Testis (tissue), 2 donors: Measurements from ENCODE around the gene SLC25A45.

ENCODE experiments used
- POLR2A ChIP-seq: fragments of 450-650 bp; IDR thresholded peaks from one replicate; pipeline ENCODE4 v1.6.1; 2017; ENCODE audit warnings: antibody characterized with exemption, mild to moderate bottlenecking, moderate library complexity
- TF ChIP-seq, protein P1 (sequence below), 3 experiments: fragments of 450-650 bp in 2 of 3; fragments of 200-600 bp in 1 of 3; sonication (generic) in 1 of 3; IDR thresholded peaks; one replicate each; pipeline ENCODE4 v1.5.1; 2016 to 2019; ENCODE audit warnings: antibody characterized with exemption in 3 of 3, mild to moderate bottlenecking in 2 of 3, moderate library complexity in 1 of 3

DNA sequence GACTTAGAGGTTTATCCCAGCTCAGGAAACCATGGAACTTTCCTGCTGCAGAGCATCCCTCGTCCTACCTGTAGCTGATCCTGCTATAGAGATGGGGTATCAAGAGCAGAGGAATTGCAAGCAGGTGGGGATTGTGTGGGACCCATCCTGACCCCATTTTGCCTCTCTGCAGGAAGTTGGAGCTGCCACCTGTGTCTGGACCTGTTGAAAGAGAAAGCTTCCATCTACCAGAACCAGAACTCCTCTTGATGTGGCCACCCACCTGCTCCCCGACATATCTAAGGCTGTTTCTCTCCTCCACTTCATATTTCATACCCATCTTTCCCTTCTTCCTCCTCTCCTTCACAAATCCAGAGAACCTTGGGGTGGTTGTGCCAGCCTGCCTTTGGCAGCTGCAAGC is 30.9 kb downstream of the SLC25A45 start:
- no peak for TF ChIP-seq POLR2A
- TF ChIP-seq, protein P1, sequence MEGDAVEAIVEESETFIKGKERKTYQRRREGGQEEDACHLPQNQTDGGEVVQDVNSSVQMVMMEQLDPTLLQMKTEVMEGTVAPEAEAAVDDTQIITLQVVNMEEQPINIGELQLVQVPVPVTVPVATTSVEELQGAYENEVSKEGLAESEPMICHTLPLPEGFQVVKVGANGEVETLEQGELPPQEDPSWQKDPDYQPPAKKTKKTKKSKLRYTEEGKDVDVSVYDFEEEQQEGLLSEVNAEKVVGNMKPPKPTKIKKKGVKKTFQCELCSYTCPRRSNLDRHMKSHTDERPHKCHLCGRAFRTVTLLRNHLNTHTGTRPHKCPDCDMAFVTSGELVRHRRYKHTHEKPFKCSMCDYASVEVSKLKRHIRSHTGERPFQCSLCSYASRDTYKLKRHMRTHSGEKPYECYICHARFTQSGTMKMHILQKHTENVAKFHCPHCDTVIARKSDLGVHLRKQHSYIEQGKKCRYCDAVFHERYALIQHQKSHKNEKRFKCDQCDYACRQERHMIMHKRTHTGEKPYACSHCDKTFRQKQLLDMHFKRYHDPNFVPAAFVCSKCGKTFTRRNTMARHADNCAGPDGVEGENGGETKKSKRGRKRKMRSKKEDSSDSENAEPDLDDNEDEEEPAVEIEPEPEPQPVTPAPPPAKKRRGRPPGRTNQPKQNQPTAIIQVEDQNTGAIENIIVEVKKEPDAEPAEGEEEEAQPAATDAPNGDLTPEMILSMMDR (IDR thresholded peaks at IDR 0.05), result no peak
